ENCODE results near the gene TNIK.
"Not testable (repeated sequence)": the region's sequence is repeated elsewhere in the genome, so short reads cannot be mapped to it uniquely, and the experiment has no call there.

The TNIK gene

DNA sequence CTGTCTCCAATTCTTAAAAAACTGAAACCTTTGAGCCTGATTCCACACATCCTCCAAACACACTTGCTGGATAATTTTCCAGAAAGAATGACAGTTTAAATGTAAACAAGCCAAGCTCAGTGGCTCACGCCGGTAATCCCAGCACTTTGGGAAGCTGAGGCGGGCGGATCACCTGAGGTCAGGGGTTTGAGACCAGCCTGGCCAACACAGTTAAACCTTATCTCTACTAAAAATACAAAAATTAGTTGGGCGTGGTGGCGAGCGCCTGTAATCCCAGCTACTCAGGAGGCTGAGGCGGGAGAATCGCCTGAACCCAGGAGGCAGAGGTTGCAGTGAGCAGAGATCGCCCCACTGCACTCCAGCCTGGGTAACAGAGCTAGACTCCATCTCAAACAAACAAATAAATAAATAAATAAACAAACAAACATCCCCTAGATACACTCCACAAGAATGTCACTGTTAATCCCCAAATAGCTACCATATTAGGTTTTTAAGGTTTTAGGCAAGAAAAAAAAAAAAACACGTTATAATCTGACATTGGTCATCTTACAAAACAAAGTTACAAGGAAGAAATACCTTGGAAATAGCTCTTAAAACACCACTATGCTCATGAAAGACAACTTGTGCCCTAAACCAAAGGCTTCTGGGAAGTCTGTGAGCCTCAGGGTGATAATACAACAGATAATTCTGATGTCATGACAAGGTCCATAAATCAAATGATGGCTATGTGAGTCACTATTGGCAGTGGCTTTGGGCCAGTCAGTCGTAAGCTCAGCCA, 13.2 kb downstream of the TNIK start:
- no peak for DNase-seq

DNA sequence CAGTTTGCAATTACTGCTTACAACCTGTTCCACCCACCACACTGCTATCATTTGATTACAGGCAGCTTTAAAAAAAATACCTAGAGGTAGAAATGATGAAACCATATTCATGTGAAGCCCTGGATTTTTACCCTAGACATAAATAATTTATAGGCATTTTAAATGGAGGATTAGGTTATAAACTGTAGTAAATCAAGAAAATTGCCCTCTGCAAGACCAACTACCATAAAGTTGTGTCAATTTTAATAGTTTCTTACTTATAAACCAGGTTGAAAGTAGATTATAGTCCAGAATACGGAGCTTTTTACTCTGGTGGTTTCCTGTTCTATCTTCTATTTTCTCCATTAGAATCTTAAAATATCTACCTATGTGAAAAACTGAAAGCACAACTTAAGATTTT, 13.9 kb downstream of the TNIK start:
- no peak for DNase-seq

DNA sequence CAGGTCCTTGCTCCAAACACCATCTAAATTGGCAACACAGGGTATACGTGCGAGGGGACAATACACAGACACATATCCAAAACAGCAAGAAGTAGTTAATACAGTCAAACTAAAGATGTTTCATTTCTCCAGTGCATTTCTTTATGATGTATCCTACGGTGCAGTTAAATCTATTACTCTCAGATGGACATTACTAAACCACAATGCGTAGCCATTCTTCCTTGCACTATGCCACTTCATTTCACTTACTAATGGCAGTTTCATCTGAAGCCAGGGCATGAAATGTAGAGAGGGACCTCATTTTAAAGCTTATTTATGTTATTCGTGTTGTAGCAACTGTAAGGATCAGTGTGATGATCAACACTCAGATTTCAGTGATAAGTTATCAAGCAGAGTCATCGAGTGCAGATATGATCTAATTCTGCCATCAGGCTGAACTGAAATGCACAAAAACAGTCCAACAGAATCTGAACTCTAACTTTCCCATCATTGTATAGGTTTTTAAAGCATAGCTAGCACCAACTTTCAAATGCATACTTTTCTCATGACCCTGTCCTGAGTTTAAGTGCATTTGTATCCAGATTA, 14.5 kb downstream of the TNIK start:
- no peak for DNase-seq

DNA sequence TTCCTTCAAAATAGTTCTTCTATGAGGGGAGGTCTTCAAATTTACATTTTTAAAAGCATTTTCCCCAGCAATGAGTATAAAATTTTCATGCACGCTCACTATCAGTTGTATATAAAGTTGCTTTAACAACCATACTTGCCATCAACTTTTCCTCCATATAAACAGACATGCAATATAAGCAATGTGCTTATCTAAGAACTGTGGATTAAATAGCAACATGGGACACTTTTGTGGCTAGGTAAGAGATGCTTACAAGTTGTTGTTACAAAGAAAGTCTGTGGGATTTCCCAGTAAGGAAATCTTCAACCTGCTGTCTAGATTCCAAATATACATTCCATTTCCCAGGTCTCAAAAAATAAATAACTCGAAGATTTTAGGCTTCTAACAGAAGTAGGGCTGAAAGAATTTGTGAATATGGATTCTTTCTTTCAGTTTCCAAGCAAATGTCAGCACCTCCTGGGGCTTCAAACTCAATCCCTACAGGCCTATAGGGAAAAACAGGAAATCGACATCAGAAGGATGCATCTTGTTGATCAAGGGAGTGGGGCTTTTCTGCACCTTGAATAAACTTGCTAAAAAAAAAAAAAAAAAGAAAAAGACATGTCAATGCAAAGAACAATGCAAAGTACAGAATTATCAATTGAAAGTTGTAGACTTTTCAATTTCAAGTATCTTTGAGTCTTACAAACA, 16.1 kb downstream of the TNIK start:
- no peak for DNase-seq

DNA sequence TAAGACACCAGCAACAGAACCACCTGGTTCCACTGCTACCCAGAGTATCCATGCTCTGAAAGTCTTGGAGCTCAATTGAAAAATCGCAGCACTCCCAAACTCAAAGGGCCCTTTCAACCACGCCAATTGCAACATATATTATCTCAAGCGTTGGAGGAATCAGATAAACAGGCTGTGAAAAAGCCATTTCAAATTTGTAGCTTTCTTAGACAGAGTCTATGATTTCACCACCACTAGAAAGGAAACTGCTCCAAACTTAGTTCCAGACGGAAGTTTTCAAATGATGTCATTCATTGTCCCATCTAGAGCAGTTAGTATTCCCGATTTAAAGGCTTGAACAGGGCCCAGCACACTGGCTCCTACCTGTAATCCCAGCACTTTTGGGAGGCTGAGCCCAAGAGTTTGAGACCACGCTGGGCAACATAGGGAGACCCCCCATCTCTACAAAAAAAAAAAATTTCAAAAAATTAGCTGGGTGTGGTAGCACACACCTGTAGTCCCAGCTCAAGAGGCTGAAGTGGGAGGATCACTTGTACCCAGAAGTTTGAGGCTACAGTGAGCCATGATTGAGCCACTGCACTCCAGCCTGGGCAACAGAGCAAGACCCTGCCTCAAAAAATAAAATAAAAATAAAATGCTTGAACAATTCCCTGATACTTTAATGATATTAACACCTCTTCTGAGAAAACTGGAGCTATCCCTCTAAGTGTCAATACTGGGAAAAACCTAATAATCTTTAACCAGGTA, 16.8 kb downstream of the TNIK start:
- no peak for DNase-seq

DNA sequence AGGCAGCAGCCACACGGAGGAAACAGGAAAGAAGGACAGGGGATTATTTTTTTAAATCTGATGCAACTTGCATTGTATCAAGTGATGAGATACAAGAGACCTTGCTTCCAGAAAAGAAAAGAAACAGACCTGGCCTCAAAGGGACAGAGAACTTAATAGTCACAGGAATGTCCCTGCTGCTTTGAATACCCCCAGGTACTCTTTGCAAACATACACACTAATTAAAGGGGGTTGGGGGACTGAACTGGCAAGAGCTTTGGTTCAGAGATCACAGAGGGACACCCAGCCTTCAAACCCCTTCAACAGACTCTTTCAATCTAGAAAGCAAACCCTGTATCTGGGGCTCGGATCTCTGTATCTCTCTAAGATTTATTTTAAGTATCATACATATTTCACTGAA, 18.0 kb downstream of the TNIK start:
- DNase-seq: no peak

DNA sequence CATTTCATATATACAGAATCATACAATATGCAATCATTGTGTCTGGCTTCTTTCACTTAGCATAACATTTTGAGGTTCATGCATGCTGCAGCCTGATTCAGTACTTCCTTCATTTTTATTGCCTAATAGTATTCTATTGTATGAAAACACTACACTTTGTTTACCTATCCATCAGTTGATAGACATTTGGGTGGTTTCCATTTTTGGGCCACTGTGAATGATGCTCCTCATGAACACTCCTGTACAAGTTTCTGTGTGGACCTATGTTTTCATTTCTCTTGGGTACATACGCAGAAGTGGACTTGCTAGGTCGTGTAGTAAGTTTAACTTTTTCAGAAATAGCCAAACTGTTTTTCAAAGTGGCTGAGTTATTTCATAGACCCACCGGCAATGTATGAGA, 18.8 kb downstream of the TNIK start:
- no peak for DNase-seq

DNA sequence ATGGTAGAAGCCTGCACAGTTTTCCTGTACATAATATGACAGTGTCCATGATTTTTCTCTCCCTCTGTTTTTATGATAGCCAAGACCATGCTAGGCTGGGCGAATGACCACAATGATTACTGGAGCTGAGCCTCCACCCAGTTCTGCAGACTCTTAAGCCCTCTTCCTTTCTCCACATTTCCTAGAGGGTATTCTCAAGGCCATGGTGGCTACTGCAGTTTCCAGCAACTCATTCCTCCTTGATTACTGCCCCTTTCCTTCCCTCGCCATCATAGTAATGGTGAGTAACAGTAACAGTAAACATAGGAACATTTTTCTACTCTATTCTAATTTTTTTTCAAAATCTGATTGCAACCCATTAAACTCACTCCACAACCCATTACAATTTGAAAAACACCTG, 20.2 kb downstream of the TNIK start:
- no peak for DNase-seq

DNA sequence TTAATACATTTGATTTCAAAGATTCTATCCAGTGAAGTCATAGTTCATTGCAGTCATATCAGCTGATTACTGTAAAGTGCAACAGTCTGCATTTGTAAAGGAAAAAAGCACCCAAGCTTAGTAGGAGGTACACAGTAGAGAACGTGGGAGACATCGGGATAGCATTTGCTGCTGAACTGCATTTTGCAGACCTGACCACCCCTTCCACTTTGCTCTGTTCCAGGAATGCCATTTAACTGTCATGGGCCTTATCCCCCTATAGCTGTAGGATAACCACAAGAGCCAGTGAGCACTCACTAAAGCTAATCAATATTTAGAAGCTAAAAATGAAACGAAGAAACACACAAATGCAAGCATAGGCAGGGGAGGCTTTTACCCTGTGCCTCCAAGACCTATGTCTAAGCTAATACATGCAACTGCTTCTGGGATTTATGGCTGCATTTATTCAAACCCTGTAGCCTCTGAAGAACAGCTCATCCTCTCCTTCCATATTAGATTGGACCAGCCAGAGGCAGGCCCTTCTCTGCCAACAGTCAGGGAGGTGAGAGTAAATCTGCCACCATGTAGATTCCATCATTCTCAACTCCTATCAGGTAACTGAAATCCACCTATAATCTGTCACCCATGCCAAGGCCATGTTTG, 23.0 kb downstream of the TNIK start:
- no peak for DNase-seq

DNA sequence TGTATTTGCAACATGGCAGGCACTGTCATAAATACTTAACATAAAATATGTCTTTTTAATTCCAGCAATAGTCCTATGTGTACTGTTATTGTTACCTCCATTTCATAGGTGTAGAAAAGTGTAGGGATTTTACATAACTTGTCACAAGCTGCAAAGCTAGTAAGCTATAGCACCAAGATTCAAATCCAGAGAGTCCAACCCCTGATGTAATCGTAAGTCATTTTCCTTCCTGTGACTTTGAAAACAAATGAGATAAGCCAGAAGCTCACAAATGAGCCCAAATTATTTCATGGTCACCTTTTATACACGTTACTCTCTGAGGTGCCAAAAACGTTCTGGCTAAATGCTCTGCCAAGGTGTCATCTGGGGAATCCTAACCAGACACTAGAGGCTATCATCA, 23.8 kb downstream of the TNIK start:
- no peak for DNase-seq

DNA sequence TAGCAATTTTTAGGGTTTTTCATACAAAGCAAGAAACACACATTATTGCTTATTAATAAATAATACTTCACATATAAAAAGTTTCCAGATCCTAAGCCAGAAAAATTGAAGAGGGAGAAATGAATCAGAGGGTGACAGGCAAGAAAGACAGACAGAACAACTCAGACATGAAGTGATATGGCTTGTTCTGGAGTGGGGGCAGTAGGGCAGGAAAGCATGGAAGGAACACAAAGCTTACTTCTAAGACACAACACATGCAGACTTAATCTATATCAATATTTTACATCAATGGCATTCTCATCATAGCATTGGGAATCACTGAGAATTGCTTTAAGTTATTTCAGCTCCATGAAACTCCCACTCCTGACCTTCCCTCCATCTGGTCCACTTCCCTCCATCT, 24.4 kb downstream of the TNIK start:
- no peak for DNase-seq

DNA sequence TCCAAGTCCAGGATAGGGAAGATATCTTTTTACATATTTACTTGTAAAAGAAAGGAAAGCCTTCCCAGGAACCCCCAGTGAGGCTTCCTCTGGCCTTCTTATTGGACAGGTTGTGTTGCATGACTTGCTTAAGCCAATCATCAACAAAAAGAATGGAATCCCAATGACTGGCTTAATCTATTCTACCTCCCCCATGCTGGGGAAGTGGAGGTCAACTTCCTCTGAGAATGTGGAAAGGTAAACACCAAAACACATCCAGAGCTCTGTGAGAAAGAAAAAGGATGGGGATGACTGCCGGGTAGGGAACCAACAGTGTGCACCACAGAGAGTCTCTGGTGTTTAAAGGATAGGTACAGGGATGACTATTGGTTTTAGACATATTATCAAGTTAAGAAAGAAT, 25.1 kb downstream of the TNIK start:
- DNase-seq: no peak

DNA sequence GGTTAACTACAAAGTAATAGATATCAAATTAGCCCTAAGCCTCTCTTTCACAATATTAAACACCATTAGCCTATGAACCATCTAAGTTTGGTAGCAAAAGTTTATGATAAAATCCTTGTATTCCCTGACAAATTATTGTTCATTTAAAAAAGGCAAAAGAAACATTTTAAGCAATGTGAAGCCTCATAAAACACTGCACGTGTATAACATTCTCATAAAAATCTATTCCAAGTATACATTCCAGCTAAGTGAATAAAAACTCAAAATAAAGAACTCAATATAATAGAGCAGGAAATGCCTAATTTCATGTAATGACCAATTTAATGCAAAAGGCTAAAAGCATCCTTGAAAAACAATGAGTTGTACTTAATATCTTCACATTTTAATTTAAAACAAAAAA, 27.7 kb downstream of the TNIK start:
- DNase-seq: no peak

DNA sequence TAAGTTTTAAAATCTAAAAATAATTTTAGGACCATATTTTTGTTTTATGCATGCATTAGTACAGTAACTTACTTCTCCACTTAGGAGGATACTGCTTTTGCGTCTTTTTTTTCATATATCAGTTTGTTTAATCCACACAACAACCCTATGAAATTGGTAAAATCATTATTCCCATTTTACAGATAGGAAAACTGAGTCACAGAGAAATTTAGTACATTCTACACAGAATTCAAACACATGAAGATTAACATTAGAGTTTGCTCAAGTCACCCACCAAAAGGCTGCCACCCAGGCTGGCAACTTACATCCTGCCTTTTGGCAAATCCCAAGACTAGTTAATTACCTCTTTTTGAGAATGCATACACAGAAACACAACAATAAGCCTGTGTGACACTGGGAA, 28.7 kb downstream of the TNIK start:
- DNase-seq: no peak

DNA sequence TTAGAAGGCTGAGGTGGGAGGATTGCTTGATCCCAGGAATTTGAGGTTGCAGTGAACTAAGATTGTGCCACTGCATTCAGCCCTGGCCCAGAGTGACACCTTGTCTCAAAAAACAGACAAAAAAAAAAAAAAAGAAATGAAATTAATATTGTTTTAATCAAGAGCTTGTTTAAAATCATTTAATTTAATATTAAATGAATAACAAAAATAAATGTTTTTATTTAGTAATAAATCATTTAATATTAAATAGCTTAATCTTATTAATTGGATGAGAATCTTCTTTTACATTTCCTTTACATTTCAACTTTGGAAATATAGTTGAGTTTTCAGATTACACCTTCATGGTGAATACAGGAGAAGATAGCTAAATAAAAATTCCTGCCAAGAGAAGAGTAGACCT, 29.7 kb downstream of the TNIK start:
- no peak for DNase-seq

DNA sequence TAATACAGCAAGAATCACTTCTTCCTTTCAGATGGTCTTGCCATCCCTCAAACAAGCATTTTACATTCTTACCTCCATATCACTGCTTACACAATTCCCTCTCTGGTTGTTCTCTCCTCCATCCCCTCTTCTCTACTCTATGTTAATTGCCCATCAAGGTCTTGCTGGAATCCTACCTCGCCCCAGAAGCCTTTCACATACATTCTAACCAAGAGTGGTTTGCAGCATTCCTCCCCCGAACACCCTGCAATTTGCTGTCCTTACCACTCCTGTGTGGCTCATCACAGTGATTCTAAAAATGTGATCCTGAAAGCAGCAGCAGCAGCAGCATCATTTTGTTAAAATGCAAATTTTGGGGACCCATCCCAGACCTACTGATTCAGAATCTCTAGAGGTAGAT, 30.6 kb downstream of the TNIK start:
- peak in 1 of 58 donors; percentile 7 for DNase-seq

DNA sequence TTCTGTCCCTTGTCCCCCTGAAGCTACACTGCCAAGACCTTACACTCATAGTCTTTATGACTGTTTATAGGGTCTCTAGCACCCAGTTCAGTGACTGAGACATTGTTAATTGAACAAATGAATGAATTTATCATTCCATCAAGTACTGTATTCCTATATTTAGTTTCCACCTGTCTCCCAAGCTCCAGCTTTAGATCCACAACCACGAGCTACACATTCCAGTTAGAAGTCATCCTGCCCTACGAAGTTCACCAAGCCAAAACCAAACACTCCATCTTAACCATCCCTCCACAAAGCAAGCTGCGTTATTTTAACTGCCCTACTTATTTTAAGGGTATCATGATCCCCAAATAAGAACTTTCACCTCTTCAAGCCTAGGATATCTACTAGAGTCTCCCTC, 31.3 kb downstream of the TNIK start:
- no peak for DNase-seq

DNA sequence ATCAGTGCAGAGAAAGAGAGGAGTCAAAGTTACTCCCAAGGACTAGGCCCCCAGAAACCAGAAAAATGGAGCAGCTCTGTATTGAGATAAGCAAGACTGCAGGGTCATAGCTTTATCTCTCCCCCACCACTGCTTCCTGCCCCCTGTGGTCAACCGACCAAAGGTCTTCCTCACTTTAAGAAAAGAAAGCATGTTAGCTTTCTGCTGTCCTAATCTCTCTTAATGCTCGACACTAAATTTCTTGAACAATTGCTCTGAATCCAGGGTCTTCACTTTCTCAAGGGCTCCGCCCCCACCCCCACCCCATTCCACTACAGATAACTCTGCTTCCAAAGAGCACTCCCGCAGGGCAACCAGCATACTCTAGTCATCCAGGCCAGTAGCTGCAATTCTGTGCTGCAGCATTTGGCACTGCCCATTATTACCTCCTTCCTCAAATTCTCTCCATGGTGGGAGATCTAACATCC, 31.9 kb downstream of the TNIK start:
- DNase-seq: no peak

DNA sequence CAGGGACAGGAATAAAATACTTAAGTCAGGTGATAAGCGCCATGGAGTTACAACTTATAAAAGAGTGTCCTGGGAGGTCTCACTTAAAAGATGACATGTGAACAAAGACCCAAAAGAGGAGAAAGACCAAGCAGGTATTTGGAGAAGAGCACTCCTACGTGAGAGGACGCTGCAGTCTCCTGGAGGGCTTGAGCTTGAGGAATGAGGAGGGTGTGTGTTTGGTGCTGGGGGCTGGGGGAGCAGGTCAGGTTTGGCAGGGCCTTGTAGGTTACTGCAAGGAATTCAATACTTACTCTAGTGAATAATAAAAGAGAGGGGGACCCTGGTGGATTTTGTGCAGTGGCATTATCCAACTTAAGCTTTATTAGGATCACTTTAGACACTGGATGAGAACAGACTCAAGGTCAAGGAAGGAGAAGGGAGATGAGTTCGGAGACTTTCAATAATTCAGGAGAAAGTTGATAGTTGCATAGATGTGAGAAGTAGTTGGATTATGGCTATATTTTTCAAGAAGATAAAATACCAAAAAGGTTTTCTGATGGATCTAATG, 32.4 kb downstream of the TNIK start:
- no peak for DNase-seq

DNA sequence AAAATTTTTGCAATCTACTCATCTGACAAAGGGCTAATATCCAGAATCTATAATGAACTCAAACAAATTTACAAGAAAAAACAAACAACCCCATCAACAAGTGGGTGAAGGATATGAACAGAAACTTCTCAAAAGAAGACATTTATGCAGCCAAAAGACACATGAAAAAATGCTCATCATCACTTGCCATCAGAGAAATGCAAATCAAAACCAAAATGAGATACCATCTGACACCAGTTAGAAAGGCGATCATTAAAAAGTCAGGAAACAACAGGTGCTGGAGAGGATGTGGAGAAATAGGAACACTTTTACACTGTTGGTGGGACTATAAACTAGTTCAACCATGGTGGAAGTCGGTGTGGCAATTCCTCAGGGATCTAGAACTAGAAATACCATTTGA, 36.1 kb downstream of the TNIK start:
- DNase-seq: not testable (repeated sequence)

DNA sequence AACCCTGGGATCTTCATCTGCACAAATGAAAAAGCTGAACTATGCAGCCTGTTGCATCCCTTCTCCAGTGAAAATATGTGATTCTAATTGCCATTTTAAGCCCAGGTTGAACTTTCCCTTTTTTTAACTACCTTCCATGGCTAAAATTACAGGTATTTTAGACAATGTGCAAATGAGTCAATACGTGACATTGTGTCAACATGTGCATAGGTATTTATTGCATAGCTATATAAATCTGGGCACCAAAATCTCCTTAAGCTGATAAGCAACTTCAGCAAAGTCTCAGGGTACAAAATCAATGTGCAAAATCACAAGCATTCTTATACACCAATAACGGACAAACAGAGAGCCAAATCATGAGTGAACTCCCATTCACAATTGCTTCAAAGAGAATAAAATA, 37.4 kb downstream of the TNIK start:
- not testable (repeated sequence) for DNase-seq
